Measurements from ENCODE around the gene FBN2. TPM values are rescaled to one million over a fixed set of nuclear protein-coding genes. Genes with fewer than 3 reads are reported as not detected.

The FBN2 gene
- total RNA-seq, 1 experiment from 2014 or later, result 193 TPM

- peak overlapping the region; percentile 20 for H3K27ac Mint-ChIP-seq (ENCODE audit: low read depth, unreplicated experiment)
- H3K4me3 Mint-ChIP-seq (ENCODE audit: unreplicated experiment), result no peak overlapping the region
- TF ChIP-seq CTCF (IDR thresholded peaks at IDR 0.05; ENCODE audit: unreplicated experiment), result no peak
- peaks cover 13% of the 10 kb centered on the region for H3K4me1 Mint-ChIP-seq (ENCODE audit: insufficient read depth, unreplicated experiment)
- no peak for DNase-seq (ENCODE audit: unreplicated experiment)
- BruUV-seq (replicated peaks), result no TSS peak
- CTCF ChIA-PET, result interaction anchor here (0.5 kb wide), 1 partner anchor 77 kb away, joined by 4 read pairs; no protein-coding TSS in a partner anchor
- no peaks in the 10 kb centered on the region for H3K9me3 Mint-ChIP-seq (ENCODE audit: unreplicated experiment)
- POLR2A ChIA-PET, result interaction anchor here (0.6 to 0.7 kb wide), 2 partner anchors 60 to 148 kb away, joined by 3 read pairs; no protein-coding TSS in a partner anchor
- intact Hi-C loops (cut with micrococcal nuclease), result no loop called here
- peaks cover 47% of the 10 kb centered on the region for H3K36me3 Mint-ChIP-seq (ENCODE audit: insufficient read depth, unreplicated experiment)
- H3K27me3 Mint-ChIP-seq (ENCODE audit: insufficient read depth, unreplicated experiment), result no peaks in the 10 kb centered on the region
These were observed 261.4 kb downstream of the FBN2 start for GRCh38 chr5:128276537-128277216.

GRCh38 chr5:128274441-128274840 lies 263.6 kb downstream of the FBN2 start:
- Mint-ChIP-seq H3K4me3 (ENCODE audit: unreplicated experiment) (no peak overlapping the region), H3K27me3 (ENCODE audit: insufficient read depth, unreplicated experiment) (no peaks in the 10 kb centered on the region), H3K36me3 (ENCODE audit: insufficient read depth, unreplicated experiment) (peaks cover 60% of the 10 kb centered on the region), H3K9me3 (ENCODE audit: unreplicated experiment) (no peaks in the 10 kb centered on the region), H3K27ac (ENCODE audit: low read depth, unreplicated experiment) (no peak overlapping the region), H3K4me1 (ENCODE audit: insufficient read depth, unreplicated experiment) (peaks cover 13% of the 10 kb centered on the region)
- no TSS peak for BruUV-seq (replicated peaks)
- no peak for TF ChIP-seq CTCF (IDR thresholded peaks at IDR 0.05; ENCODE audit: unreplicated experiment)
- ChIA-PET CTCF (no interaction called here), POLR2A (interaction anchor here (0.6 to 0.7 kb wide), 2 partner anchors 9 to 16 kb away, joined by 3 read pairs; no protein-coding TSS in a partner anchor)
- no peak for DNase-seq (ENCODE audit: unreplicated experiment)
- intact Hi-C loops (cut with micrococcal nuclease), result no loop called here

- POLR2A ChIA-PET, result interaction anchor here (0.7 kb wide), 2 partner anchors 17 to 767 kb away, joined by 3 read pairs; no protein-coding TSS in a partner anchor
- no TSS peak for BruUV-seq (replicated peaks)
These were observed 264.3 kb downstream of the FBN2 start for GRCh38 chr5:128273736-128274135.

More at GRCh38 chr5:128273736-128274135, 264.3 kb downstream of the FBN2 start:
- DNase-seq (ENCODE audit: unreplicated experiment), result no peak
- TF ChIP-seq CTCF (IDR thresholded peaks at IDR 0.05; ENCODE audit: unreplicated experiment), result no peak
- Mint-ChIP-seq H3K27ac (ENCODE audit: low read depth, unreplicated experiment) (no peak overlapping the region), H3K9me3 (ENCODE audit: unreplicated experiment) (no peaks in the 10 kb centered on the region), H3K36me3 (ENCODE audit: insufficient read depth, unreplicated experiment) (peaks cover 60% of the 10 kb centered on the region), H3K27me3 (ENCODE audit: insufficient read depth, unreplicated experiment) (no peaks in the 10 kb centered on the region), H3K4me3 (ENCODE audit: unreplicated experiment) (no peak overlapping the region), H3K4me1 (ENCODE audit: insufficient read depth, unreplicated experiment) (peaks cover 13% of the 10 kb centered on the region)
- intact Hi-C loops (cut with micrococcal nuclease), result no loop called here
- CTCF ChIA-PET, result no interaction called here
